HCT116 (cell line): ENCODE measurements around the gene MYLK. TPM values are rescaled to one million over a fixed set of nuclear protein-coding genes. Genes with fewer than 3 reads are reported as not detected.

Experiments
- ATAC-seq: fragments of 200-7000 bp; cut with Tn5 transposase; 2 replicates; pipeline ENCODE4 v1.9.1; 2020; ENCODE audit warnings: mild to moderate bottlenecking, moderate library complexity
- BruUV-seq: library from RNA; stranded (reverse); fragments of 400-500 nt; replicated peaks from 2 replicates; lab custom pipeline; 2021; lab: Mats Ljungman, UMichigan
- CTCF ChIA-PET: fragments of 300-600 bp; sonication (Branson Sonifier 250); formaldehyde crosslinking; loops from one replicate; lab custom pipeline; 2021; ENCODE audit warnings: antibody characterized with exemption; lab: Charles Lee
- POLR2A ChIA-PET: fragments of 300-600, 350-600 bp; sonication (Branson Sonifier 250); formaldehyde crosslinking; loops from one replicate; lab custom pipeline; 2021; ENCODE audit warnings: antibody characterized with exemption; lab: Charles Lee
- RAD21 ChIA-PET, 2 experiments: fragments of 300-600 bp; sonication (Branson Sonifier 250); formaldehyde crosslinking; loops; one replicate each; lab custom pipeline; 2023; ENCODE audit warnings: low total read pairs in 2 of 2; ENCODE audit not compliant: uncharacterized antibody in 2 of 2, unreplicated experiment in 2 of 2, low non-redundant PET in 1 of 2; lab: Charles Lee
- DNase-seq: peaks from one replicate; pipeline ENCODE4 v3.0.0-alpha.2; 2010; ENCODE audit warnings: low read depth, low spot score
- H2AFZ ChIP-seq: fragments of 200-600 bp; shearing (Covaris generic), sonication (generic); 2 replicates; pipeline ENCODE4 v1.6.1; 2017; ENCODE audit warnings: low read depth, mixed run types, mixed read lengths, antibody characterized with exemption, low read length; ENCODE audit not compliant: poor library complexity, severe bottlenecking
- H3K27ac ChIP-seq: 2 replicates; pipeline ENCODE4 v1.5.1; 2012; ENCODE audit warnings: low read depth, low read length
- H3K27me3 ChIP-seq: fragments of 200-600 bp; sonication (generic); 2 replicates; pipeline ENCODE4 v1.6.1; 2016; ENCODE audit warnings: mixed run types, low read length, mixed read lengths; ENCODE audit not compliant: insufficient read depth
- H3K36me3 ChIP-seq, 2 experiments: fragments of 200-500 bp in 1 of 2; fragments of 200-600 bp in 1 of 2; sonication (Bioruptor generic) in 1 of 2; sonication (generic) in 1 of 2; 2 replicates each; pipeline versions ENCODE4 v1.5.1 to v1.6.1; 2014 to 2016; ENCODE audit warnings: low read length in 2 of 2, inconsistent platforms in 1 of 2, mixed read lengths in 1 of 2, mixed run types in 1 of 2; ENCODE audit not compliant: insufficient read depth in 2 of 2, control insufficient read depth in 1 of 2
- H3K4me1 ChIP-seq, 2 experiments: fragments of 200-600 bp in 1 of 2; sonication (generic) in 1 of 2; 2 replicates each; pipeline versions ENCODE4 v1.5.1 to v1.6.1; 2012 to 2017; ENCODE audit warnings: low read length in 2 of 2, inconsistent platforms in 1 of 2, mild to moderate bottlenecking in 1 of 2, mixed read lengths in 1 of 2, mixed run types in 1 of 2, moderate library complexity in 1 of 2; ENCODE audit not compliant: insufficient read depth in 2 of 2, control insufficient read depth in 1 of 2
- H3K4me2 ChIP-seq: fragments of 200-600 bp; sonication (generic); 2 replicates; pipeline ENCODE4 v1.6.1; 2017; ENCODE audit warnings: mixed run types, low read length, mixed read lengths
- H3K4me3 ChIP-seq, 2 experiments: fragments of 200-600 bp in 1 of 2; sonication (generic) in 1 of 2; replicated peaks in 1 of 2; 2 replicates each; pipeline ENCODE4 v1.5.1; 2011 to 2016; ENCODE audit warnings: low read length in 2 of 2, control low read depth in 1 of 2, low read depth in 1 of 2, mild to moderate bottlenecking in 1 of 2, mixed read lengths in 1 of 2, mixed run types in 1 of 2
- H3K79me2 ChIP-seq: fragments of 200-600 bp; sonication (generic); 2 replicates; pipeline ENCODE4 v1.6.1; 2017; ENCODE audit warnings: mild to moderate bottlenecking, mixed run types, low read length, moderate library complexity, mixed read lengths; ENCODE audit not compliant: insufficient read depth
- H3K9ac ChIP-seq: fragments of 200-600 bp; sonication (generic); 2 replicates; pipeline ENCODE4 v1.6.1; 2016; ENCODE audit warnings: low read length, mixed read lengths
- H3K9me2 ChIP-seq: fragments of 200-600 bp; sonication (generic), shearing (Covaris generic); 2 replicates; pipeline ENCODE4 v1.6.1; 2017; ENCODE audit warnings: mixed run types, mild to moderate bottlenecking, moderate library complexity; ENCODE audit not compliant: insufficient read depth
- H3K9me3 ChIP-seq, 2 experiments: fragments of 200-500 bp in 1 of 2; fragments of 200-600 bp in 1 of 2; sonication (Bioruptor generic) in 1 of 2; sonication (generic) in 1 of 2; 2 replicates each; pipeline ENCODE4 v1.6.1; 2014 to 2017; ENCODE audit warnings: low read length in 2 of 2, mixed read lengths in 2 of 2, inconsistent platforms in 1 of 2, low read depth in 1 of 2, mild to moderate bottlenecking in 1 of 2, mixed run types in 1 of 2, moderate library complexity in 1 of 2; ENCODE audit not compliant: control insufficient read depth in 1 of 2, insufficient read depth in 1 of 2
- H4K20me1 ChIP-seq: fragments of 200-600 bp; sonication (generic), shearing (Covaris generic); 2 replicates; pipeline ENCODE4 v1.6.1; 2017; ENCODE audit warnings: mixed run types, mild to moderate bottlenecking, moderate library complexity; ENCODE audit not compliant: insufficient read depth
- ATF3 ChIP-seq: IDR thresholded peaks from 2 replicates; pipeline ENCODE4 v1.6.1; 2012
- CEBPB ChIP-seq: IDR thresholded peaks from 2 replicates; pipeline ENCODE4 v1.6.1; 2012; ENCODE audit warnings: low read depth
- EGR1 ChIP-seq: IDR thresholded peaks from 2 replicates; pipeline ENCODE4 v1.6.1; 2012; ENCODE audit warnings: low read depth
- EZH2 ChIP-seq: fragments of 200-600 bp; sonication (generic); IDR thresholded peaks from 2 replicates; pipeline ENCODE4 v1.6.1; 2017; ENCODE audit warnings: antibody characterized with exemption, mixed run types
- EZH2phosphoT487 ChIP-seq: fragments of 200-600 bp; IDR thresholded peaks from 2 replicates; pipeline ENCODE4 v1.6.1; 2018; ENCODE audit warnings: antibody characterized with exemption, borderline replicate concordance
- FOSL1 ChIP-seq: IDR thresholded peaks from 2 replicates; pipeline ENCODE4 v1.6.1; 2012; ENCODE audit warnings: low read depth
- JUND ChIP-seq: IDR thresholded peaks from 2 replicates; pipeline ENCODE4 v1.6.1; 2012
- MAX ChIP-seq: IDR thresholded peaks from 2 replicates; pipeline ENCODE4 v1.6.1; 2012
- POLR2A ChIP-seq: IDR thresholded peaks from 2 replicates; pipeline ENCODE4 v1.7.0; 2011; ENCODE audit warnings: borderline replicate concordance; ENCODE audit not compliant: insufficient read depth, insufficient read length; ENCODE audit errors: extremely low read depth
- RAD21 ChIP-seq: IDR thresholded peaks from 2 replicates; pipeline ENCODE4 v1.6.1; 2012; ENCODE audit warnings: low read depth, mild to moderate bottlenecking
- REST ChIP-seq: IDR thresholded peaks from 2 replicates; pipeline ENCODE4 v1.6.1; 2012; ENCODE audit warnings: low read depth
- SIN3A ChIP-seq: IDR thresholded peaks from 2 replicates; pipeline ENCODE4 v1.6.1; 2012; ENCODE audit warnings: low read depth
- SP1 ChIP-seq: IDR thresholded peaks from 2 replicates; pipeline ENCODE4 v1.6.1; 2012; ENCODE audit warnings: low read depth
- SRF ChIP-seq: IDR thresholded peaks from 2 replicates; pipeline ENCODE4 v1.6.1; 2012; ENCODE audit warnings: low read depth
- TCF7L2 ChIP-seq: IDR thresholded peaks from 2 replicates; pipeline ENCODE4 v1.7.0; 2011; ENCODE audit warnings: borderline replicate concordance, inconsistent platforms; ENCODE audit not compliant: insufficient read depth, insufficient read length; ENCODE audit errors: extremely low read depth
- YY1 ChIP-seq: IDR thresholded peaks from 2 replicates; pipeline ENCODE4 v1.6.1; 2011; ENCODE audit warnings: low read length, low read depth, moderate library complexity, mild to moderate bottlenecking; ENCODE audit not compliant: insufficient replicate concordance; ENCODE audit errors: extremely low read depth
- ZBTB33 ChIP-seq: IDR thresholded peaks from 2 replicates; pipeline ENCODE4 v1.6.1; 2011; ENCODE audit warnings: mild to moderate bottlenecking, low read length, moderate library complexity; ENCODE audit not compliant: insufficient replicate concordance; ENCODE audit errors: extremely low read depth
- ZFX ChIP-seq: fragments of 450-650 bp; IDR thresholded peaks from 2 replicates; pipeline ENCODE4 v1.6.1; 2017
- ZNF274 ChIP-seq: fragments of 200-500 bp; sonication (Bioruptor generic); IDR thresholded peaks from 2 replicates; pipeline ENCODE4 v1.6.1; 2014; ENCODE audit warnings: mild to moderate bottlenecking, low read depth, low read length, inconsistent platforms
- intact Hi-C: fragments of 100-400 bp; cut with micrococcal nuclease; formaldehyde crosslinking; loops from 2 replicates; pipeline ENCODE4 v1.10.0; 2022
- total RNA-seq: library from RNA; stranded (reverse); gene quantifications from one replicate; pipeline ENCODE4 v1.2.1, GENCODE V29; 2021; ENCODE audit not compliant: unreplicated experiment

MYLK gene
- total RNA-seq, 1 experiment from 2014 or later: 3.8 TPM

GRCh38 chr3:123765475-123766128, 118.5 kb downstream of the MYLK start:
- ChIA-PET POLR2A (no interaction called here), RAD21 (no interaction called here), CTCF (no interaction called here)
- no peak overlapping the region for H3K27ac ChIP-seq
- no peaks in the 10 kb centered on the region for H3K79me2 ChIP-seq
- H2AFZ ChIP-seq: no peak overlapping the region
- ATAC-seq: no peak
- intact Hi-C loops: no loop called here
- no peak for DNase-seq
- H4K20me1 ChIP-seq: no peaks in the 10 kb centered on the region
- H3K4me3 ChIP-seq: no peak overlapping the region
- H3K4me1 ChIP-seq: no peaks in the 10 kb centered on the region
- no TSS peak for BruUV-seq
- no peaks in the 10 kb centered on the region for H3K9me2 ChIP-seq
- H3K4me2 ChIP-seq: no peak overlapping the region
- no peaks in the 10 kb centered on the region for H3K27me3 ChIP-seq
- H3K9me3 ChIP-seq: no peaks in the 10 kb centered on the region
- TF ChIP-seq ZBTB33: no peak
- TF ChIP-seq JUND: no peak
- no peak for TF ChIP-seq EGR1
- TF ChIP-seq MAX: no peak
- no peak for TF ChIP-seq YY1
- no peak for TF ChIP-seq RAD21
- no peak for TF ChIP-seq EZH2
- no peak for TF ChIP-seq ZNF274
- TF ChIP-seq REST: no peak
- no peak for TF ChIP-seq TCF7L2
- TF ChIP-seq EZH2phosphoT487: no peak
- no peak for TF ChIP-seq ZFX
- TF ChIP-seq ATF3: no peak
- TF ChIP-seq SRF: no peak
- TF ChIP-seq FOSL1: no peak
- TF ChIP-seq SP1: no peak
- TF ChIP-seq POLR2A: no peak
- no peak for TF ChIP-seq CEBPB
- TF ChIP-seq SIN3A: no peak
- no peak overlapping the region for H3K9ac ChIP-seq
- H3K36me3 ChIP-seq: no peaks in the 10 kb centered on the region
